Activated T-helper 17 cell treated with anti-CD3 and anti-CD28 coated beads, Interleukin-2, amount 50 U/mL, for 72 hours (primary cell): ENCODE data around the gene IKBKG. TPM values are rescaled to one million over a fixed set of nuclear protein-coding genes. Genes with fewer than 3 reads are reported as not detected.
"Not testable (repeated sequence)": the region's sequence is repeated elsewhere in the genome, so short reads cannot be mapped to it uniquely, and the experiment has no call there.

Source experiments
- ATAC-seq: fragments of 150-1000 bp; cut with Tn5 transposase; replicated peaks from 2 replicates; pipeline ENCODE4 v1.10.0; 2021; ENCODE audit warnings: mild to moderate bottlenecking, moderate library complexity
- H3K27ac Mint-ChIP-seq: one replicate; pipeline ENCODE4 v1.8.0; 2022; ENCODE audit warnings: mixed read lengths
- H3K27me3 Mint-ChIP-seq: one replicate; pipeline ENCODE4 v1.8.0; 2022; ENCODE audit warnings: mixed read lengths
- H3K36me3 Mint-ChIP-seq: one replicate; pipeline ENCODE4 v1.8.0; 2022; ENCODE audit warnings: low read depth, mild to moderate bottlenecking, mixed read lengths
- H3K4me1 Mint-ChIP-seq: one replicate; pipeline ENCODE4 v1.8.0; 2022; ENCODE audit warnings: mixed read lengths
- H3K4me3 Mint-ChIP-seq: one replicate; pipeline ENCODE4 v1.8.0; 2022; ENCODE audit warnings: mild to moderate bottlenecking, mixed read lengths
- H3K9me3 Mint-ChIP-seq: one replicate; pipeline ENCODE4 v1.8.0; 2022; ENCODE audit warnings: mixed read lengths
- total RNA-seq, 2 donors: library from RNA; stranded (reverse); gene quantifications; one replicate each; pipeline ENCODE4 v1.2.3, GENCODE V29; 2022

The IKBKG gene, protein sequence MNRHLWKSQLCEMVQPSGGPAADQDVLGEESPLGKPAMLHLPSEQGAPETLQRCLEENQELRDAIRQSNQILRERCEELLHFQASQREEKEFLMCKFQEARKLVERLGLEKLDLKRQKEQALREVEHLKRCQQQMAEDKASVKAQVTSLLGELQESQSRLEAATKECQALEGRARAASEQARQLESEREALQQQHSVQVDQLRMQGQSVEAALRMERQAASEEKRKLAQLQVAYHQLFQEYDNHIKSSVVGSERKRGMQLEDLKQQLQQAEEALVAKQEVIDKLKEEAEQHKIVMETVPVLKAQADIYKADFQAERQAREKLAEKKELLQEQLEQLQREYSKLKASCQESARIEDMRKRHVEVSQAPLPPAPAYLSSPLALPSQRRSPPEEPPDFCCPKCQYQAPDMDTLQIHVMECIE
- 10 to 100 TPM; 26.1 to 39.6 TPM for total RNA-seq

DNA sequence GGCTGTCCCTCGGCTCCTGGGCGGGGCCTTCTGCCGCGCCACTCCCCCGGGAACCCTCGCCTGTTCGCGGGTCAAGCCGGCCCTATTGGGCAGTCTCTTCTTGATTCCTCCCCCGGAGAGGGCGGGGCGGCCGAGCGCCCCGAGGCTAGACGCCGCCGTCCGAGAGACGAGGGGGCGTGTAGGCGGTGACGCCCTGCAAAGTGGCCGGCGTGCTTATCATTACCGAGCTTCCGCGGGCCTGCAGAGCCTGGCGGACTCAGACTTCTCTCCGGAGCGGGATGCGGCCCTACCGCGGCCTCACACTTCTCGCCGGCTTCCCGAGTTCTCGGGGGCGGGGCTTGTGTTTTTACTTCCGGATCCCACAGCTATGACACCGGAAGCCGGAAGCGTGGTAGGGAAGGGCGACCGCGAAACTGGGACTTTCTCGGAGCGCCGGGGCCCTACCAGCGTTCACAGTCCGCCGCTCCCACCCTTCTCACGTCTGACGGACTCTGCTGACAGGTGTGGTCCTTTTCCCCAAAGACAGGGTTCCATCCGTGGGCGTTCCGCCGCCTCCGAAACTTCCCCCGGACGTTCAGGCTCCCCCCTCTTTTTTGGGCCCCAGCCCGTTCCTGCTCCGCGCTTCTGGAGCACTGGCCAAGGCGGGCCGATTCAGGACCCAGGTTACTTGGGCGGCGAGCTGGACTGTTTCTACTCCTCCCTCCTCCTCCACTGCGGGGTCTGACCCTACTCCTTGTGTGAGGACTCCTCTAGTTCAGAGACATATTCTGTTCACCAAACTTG lies at the start of gene IKBKG:
Gene IKBKG, plus strand, starts transcription at position 376 of the 783 bp plus-strand sequence. CDS start 4,383 bp downstream, outside the sequence.
- peak within 1 kb of the TSS; percentile 96 for H3K4me3 Mint-ChIP-seq
- H3K27ac Mint-ChIP-seq, result peak within 1 kb of the TSS; percentile 92
- no peaks in the 10 kb centered on the region for H3K27me3 Mint-ChIP-seq
- peak; percentile 91 for ATAC-seq
- H3K4me1 Mint-ChIP-seq, result peaks cover 19% of the 10 kb centered on the region
- H3K36me3 Mint-ChIP-seq, result peaks cover 57% of the 10 kb centered on the region
- no peaks in the 10 kb centered on the region for H3K9me3 Mint-ChIP-seq

DNA sequence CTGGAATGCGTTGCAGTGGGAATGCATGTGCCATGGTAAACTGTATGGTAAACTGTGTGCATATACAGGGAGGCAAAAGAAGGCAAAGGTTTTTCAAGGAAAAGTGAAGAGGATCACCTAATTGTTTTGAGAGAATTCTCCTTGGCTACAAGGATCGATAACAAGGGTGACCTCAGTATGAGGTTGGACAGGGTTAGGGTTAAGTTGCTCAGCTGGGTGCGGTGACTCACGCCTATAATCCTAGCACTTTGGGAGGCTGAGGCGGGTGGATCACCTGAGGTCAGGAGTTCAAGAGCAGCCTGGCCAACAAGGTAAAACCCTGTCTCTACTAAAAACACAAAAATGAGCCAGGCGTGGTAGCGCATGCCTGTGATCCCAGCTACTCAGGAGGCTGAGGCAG lies 46.0 kb upstream of the IKBKG start:
- not testable (repeated sequence) for H3K9me3 Mint-ChIP-seq, H3K4me3 Mint-ChIP-seq, H3K36me3 Mint-ChIP-seq, H3K4me1 Mint-ChIP-seq, H3K27ac Mint-ChIP-seq, ATAC-seq, H3K27me3 Mint-ChIP-seq

DNA sequence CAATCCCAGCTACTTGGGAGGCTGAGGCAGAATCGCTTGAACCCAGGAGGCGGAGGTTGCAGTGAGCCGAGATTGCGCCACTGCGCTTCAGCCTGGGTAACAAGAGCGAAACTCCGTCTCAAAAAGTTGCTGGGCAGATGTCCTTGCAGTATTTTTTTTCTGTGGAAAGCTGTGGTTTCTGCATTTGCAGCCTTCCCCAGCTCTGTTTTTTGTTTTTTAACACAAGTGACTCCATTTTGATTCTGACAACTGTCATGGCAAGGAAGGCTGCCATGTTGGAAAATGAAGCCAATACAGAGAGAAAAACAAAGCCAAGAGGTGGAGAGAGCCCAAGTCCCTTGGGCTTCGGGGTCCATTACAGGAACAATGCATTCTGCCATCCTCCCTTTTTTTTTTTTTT lies 45.3 kb upstream of the IKBKG start:
- Mint-ChIP-seq H3K9me3 (no peaks in the 10 kb centered on the region), H3K27ac (no peak overlapping the region), H3K27me3 (no peaks in the 10 kb centered on the region), H3K4me1 (no peaks in the 10 kb centered on the region), H3K4me3 (no peak overlapping the region), H3K36me3 (peaks cover 5% of the 10 kb centered on the region)
- ATAC-seq, result no peak

DNA sequence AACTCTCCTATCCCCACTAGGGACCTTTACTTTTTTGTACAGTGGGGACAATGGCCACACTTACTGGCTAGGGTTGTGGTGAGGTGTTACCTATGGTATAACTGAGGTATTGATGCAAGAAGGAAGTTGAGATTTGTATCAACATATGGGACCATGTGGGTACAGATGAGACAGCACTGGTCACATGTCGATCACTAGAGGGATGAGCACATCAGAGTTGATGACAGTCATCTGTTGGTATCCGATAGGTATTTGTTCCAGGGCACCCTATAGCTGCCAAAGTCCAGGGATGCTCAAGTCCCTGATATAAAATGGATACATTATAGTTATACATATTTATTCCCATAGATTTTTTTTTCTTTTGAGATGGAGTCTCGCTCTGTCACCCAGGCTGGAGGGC lies 44.4 kb upstream of the IKBKG start:
- H3K27me3 Mint-ChIP-seq, result no peaks in the 10 kb centered on the region
- H3K4me1 Mint-ChIP-seq, result no peaks in the 10 kb centered on the region
- peak; percentile 14 for ATAC-seq
- H3K9me3 Mint-ChIP-seq, result no peaks in the 10 kb centered on the region
- no peak overlapping the region for H3K27ac Mint-ChIP-seq
- peaks cover 5% of the 10 kb centered on the region for H3K36me3 Mint-ChIP-seq
- no peak overlapping the region for H3K4me3 Mint-ChIP-seq

DNA sequence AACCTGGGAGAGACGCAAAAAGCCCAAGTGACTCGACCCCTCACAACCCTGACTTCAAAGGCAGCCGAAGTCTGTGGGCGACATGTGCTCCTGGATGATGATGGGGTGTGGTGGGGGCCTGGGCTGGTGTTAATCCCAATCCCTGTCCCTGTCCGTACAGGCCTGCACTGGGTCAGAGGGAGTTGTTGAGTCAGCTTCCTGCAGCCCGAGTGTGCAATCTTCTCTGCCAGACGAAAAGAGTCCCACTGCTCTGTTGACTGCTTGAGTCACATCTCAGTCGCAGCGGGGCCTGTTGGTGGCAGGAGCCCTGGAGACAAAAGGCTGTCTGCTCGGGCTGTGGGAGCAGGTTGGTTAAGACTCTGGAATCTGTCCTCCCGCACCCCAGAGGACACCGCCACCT lies 41.7 kb upstream of the IKBKG start:
- no peak for ATAC-seq

DNA sequence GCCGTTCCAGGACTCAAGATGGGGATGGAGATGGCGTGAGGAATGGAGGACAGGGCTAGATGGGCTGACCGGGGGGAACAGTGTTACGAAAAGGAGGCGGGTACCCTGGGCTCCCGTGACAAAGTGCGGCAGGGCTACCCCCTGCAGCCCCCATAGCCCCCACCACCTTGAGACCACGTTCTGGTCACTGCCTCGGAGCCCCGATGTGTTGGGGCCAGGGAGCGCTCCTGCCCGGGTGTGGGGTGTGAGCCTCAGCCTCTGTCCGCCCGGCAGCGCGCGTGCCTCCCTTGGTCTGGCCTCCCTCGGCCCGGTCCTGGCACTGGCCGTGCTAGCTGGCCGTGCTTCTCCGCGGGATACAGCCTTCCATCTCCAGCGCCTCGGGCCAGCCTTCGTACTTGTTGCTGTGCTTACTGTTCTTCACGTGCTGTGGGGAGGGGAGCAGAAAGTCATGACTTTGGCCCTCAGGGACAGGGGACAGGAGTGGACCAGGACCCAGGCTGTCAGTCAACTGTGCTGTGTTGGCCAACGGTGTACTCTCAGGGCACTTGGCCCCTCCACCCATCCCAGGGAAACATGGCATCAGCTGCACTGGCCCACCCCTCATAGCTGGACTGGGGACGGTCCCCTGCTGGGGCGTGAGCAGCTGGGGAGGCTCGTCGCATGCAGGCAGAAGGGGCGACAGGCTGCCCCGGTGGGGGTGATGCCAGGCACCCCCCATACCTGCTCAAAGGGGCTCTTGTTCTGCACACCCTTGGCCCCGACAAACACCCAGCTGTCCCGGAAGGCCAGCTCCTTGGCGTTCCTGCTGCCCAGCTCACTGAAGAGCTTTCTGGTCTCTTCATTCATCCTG lies 40.7 kb upstream of the IKBKG start:
- Mint-ChIP-seq H3K36me3 (peaks cover 31% of the 10 kb centered on the region), H3K4me1 (no peaks in the 10 kb centered on the region)

More for the DNA sequence above, 41.7 kb upstream of the IKBKG start:
- no peak overlapping the region for H3K4me3 Mint-ChIP-seq
- no peaks in the 10 kb centered on the region for H3K4me1 Mint-ChIP-seq
- H3K27me3 Mint-ChIP-seq, result no peaks in the 10 kb centered on the region
- H3K36me3 Mint-ChIP-seq, result peaks cover 25% of the 10 kb centered on the region
- H3K9me3 Mint-ChIP-seq, result no peaks in the 10 kb centered on the region
- H3K27ac Mint-ChIP-seq, result no peak overlapping the region

DNA sequence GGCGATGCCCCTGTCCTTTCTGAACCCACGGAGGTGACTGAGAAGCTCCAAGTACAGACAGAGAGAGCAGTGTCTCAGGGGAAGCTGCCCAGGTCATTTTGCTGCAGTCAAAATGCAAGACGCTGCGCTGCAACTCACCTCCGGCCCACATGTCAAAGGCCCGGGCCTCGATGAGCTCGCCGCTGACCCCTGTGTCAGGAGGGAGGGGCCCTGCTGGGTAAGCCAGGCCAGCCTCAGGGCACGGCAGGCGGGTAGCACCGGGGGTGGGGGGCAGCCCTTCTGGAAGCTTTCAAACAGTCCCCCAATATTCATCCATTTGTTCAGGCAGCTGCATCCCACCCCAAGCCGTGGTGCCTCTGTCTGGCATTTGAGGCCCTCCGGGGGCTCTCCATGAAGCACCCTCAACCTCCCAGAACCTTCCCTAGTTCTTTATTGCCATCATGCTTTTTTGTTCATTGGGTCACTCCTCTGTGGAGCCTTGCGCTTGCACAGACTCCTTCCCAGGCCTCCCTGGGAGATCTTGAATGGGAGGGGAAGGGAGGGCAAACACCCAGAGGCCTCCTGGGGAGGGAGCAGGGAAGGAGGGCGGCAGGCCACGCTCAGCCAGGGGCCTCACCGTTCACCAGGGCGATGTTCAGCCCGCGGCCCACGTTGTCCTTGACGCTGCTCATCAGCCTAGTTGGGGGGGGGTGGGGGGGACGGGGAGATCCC lies 39.6 kb upstream of the IKBKG start:
- no peak for ATAC-seq
- Mint-ChIP-seq H3K4me1 (no peaks in the 10 kb centered on the region), H3K4me3 (no peak overlapping the region), H3K27ac (no peak overlapping the region), H3K27me3 (no peaks in the 10 kb centered on the region), H3K9me3 (no peaks in the 10 kb centered on the region), H3K36me3 (peaks cover 31% of the 10 kb centered on the region)

More for the DNA sequence above, 40.7 kb upstream of the IKBKG start:
- no peak overlapping the region for H3K4me3 Mint-ChIP-seq
- no peaks in the 10 kb centered on the region for H3K27me3 Mint-ChIP-seq
- no peak overlapping the region for H3K27ac Mint-ChIP-seq
- no peak for ATAC-seq
- H3K9me3 Mint-ChIP-seq, result no peaks in the 10 kb centered on the region

DNA sequence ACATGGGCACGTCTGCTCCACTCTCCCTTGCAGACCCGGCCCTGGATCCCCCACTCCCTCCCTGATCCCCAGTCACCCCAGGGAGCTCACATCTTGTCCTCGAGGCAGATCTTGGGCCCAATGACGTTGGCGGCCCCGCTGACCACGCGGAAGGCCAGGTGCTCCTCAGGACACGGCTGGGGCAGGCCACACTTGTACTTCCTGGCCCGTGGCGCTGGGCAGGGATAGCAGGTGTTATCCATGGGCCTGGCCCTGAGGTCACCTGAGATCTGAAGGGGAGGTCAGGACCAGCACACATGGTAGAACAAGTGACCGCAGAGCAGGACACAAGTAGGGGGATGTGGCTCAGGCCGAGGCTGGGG lies 39.1 kb upstream of the IKBKG start:
- no peak overlapping the region for H3K4me3 Mint-ChIP-seq
- H3K4me1 Mint-ChIP-seq, result no peaks in the 10 kb centered on the region
- H3K9me3 Mint-ChIP-seq, result no peaks in the 10 kb centered on the region
- no peak for ATAC-seq
- H3K36me3 Mint-ChIP-seq, result peaks cover 31% of the 10 kb centered on the region
- H3K27me3 Mint-ChIP-seq, result no peaks in the 10 kb centered on the region
- H3K27ac Mint-ChIP-seq, result no peak overlapping the region

DNA sequence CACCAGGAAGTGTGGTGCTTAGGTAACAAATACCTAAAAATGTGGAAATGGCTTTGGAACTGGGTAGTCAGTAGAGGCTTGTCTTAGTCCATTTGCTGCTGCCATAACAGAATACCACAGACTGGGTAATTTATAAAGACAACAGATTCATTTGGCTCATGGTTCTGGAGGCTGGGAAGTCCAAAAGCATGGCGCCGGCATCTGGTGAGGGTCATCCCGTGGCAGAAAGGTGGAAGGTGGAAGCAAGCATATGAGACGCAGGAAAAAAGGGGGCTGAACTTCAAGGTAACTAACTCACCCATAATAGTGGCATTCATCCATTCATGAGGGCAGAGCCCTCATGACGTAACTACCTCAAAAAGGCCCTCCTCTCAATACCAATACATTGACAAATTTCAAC lies 38.0 kb upstream of the IKBKG start:
- Mint-ChIP-seq H3K4me1 (peaks cover 7% of the 10 kb centered on the region), H3K27ac (no peak overlapping the region), H3K27me3 (no peaks in the 10 kb centered on the region), H3K4me3 (no peak overlapping the region), H3K36me3 (peaks cover 31% of the 10 kb centered on the region), H3K9me3 (no peaks in the 10 kb centered on the region)
- ATAC-seq, result no peak

DNA sequence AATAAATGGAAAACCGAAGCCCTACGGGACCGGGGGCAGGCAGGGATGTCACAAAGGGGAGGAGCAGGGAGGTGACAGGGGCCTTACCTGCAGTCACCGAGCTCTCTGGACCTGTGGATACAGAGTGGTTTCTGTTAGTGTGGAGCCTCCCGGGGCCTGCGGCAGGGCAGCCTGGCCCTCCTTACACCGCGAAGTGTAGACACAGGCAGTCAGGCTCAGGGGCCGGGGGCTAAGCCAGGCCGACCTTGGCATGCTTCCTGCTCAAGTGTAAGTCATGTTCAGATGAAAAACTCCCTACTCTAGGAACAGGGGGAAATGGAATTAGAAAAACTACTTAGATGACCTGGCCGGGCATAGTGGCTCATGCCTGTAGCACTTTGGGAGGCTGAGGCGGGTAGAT lies 35.7 kb upstream of the IKBKG start:
- Mint-ChIP-seq H3K4me3 (no peak overlapping the region), H3K36me3 (peaks cover 31% of the 10 kb centered on the region), H3K27me3 (no peaks in the 10 kb centered on the region), H3K9me3 (no peaks in the 10 kb centered on the region), H3K4me1 (peaks cover 10% of the 10 kb centered on the region), H3K27ac (no peak overlapping the region)
- no peak for ATAC-seq

DNA sequence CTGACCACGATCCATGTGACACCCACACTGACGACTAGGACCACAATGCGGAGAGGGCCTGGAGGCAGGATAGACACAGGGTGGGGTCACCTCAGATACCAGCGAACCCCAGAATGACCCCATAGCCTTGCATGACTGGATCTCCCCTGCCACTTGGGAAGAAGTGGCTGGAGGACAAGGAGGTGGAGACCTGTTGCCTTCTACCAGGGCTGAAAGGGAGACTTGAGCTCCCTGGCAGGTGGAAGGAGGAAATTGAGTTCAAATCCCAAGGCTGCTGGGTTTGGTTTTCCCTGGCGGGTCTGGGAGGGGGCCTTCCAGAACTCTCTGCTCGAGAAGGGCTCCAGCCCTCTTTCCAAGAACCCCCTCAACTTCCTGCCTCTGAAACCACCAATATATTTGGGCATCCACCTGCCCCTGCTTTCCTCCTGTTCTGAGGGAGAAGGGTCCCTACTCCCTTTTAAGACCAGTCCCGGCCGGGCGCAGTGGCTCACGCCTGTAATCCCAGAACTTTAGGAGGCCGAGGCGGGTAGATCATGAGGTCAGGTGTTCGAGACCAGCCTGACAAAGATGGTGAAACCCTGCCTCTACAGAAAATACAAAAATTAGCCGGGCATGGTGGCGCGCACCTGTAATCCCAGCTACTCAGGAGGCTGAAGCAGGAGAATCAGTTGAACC lies 34.4 kb upstream of the IKBKG start:
- Mint-ChIP-seq H3K36me3 (peaks cover 31% of the 10 kb centered on the region), H3K9me3 (no peaks in the 10 kb centered on the region), H3K27me3 (no peaks in the 10 kb centered on the region), H3K27ac (no peak overlapping the region), H3K4me3 (peak overlapping the region; percentile 63), H3K4me1 (peaks cover 10% of the 10 kb centered on the region)
- ATAC-seq, result no peak

DNA sequence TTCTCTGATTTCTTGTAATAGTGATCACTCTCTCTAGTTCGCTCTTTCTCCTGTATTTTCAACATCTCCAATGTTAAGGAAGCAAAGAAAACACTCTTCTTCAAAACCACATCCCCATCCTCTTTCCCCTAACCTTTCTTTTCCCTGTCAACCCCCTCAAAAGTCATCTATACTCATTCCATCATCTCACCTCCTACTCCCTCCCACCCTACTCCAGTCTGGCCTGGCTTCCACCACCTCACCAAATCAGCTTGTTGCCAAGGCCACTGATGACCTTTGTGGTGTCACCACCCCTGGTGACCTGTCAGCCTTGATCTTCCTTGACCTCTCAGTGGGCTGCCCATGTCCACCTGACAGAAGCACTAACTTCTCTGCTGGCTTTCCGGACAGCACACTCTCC lies 33.7 kb upstream of the IKBKG start:
- H3K36me3 Mint-ChIP-seq, result peaks cover 27% of the 10 kb centered on the region
- no peaks in the 10 kb centered on the region for H3K27me3 Mint-ChIP-seq
- peaks cover 10% of the 10 kb centered on the region for H3K4me1 Mint-ChIP-seq
- peak overlapping the region; percentile 63 for H3K4me3 Mint-ChIP-seq
- H3K27ac Mint-ChIP-seq, result peak overlapping the region; percentile 52
- no peaks in the 10 kb centered on the region for H3K9me3 Mint-ChIP-seq
- no peak for ATAC-seq

DNA sequence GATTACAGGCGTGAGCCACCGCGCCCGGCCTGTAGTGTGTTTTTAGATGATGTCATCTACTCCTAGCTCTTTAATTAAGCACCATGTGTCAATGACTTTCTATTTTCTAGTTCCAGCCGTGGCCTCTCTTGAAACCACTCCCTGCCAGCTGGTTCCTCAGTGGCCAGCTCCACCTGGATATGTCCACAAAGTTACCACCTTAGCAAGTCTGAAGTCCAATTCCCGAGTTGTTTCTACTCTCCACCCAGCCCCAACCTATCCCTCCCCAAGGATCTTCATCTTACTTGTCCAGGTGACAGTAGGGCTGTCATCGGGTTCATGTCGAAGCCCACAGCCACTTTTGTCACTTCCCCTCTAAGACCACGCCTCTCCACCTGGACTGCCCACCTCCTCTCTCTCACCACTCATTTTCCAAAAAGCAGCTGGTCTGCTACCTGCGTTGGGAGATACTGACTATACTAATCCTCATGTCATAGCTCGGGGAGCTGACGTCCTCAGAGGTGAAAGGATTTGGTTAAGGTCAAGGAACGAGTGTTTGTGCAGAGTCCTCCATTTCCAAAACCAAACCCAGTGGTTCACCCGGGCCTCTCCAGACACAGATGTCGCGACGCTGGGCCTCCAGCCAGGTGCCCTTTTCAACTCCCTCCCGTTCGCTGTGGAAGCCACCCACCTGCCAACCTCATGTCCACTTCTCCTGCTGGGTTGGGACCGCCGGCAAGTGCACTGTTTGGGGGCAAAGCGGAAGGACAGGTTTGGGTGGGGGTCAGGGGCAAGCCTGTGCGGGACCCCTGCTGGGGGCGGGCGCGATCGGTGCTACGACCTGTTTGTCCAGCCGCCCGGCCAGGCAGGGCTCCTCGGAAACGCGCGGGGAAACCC lies 32.1 kb upstream of the IKBKG start:
- ATAC-seq, result peak; percentile 20
- Mint-ChIP-seq H3K36me3 (peaks cover 13% of the 10 kb centered on the region), H3K9me3 (no peaks in the 10 kb centered on the region), H3K4me3 (peak overlapping the region; percentile 87), H3K4me1 (peaks cover 10% of the 10 kb centered on the region), H3K27me3 (no peaks in the 10 kb centered on the region), H3K27ac (peak overlapping the region; percentile 61)
